BJ (cell line): ENCODE measurements around the gene SCRG1. TPM values are rescaled to one million over a fixed set of nuclear protein-coding genes. Genes with fewer than 3 reads are reported as not detected.

Experiments used
- CTCF ChIA-PET: fragments of 350-600 bp; formaldehyde crosslinking; extraction: SDS; loops from one replicate; lab custom pipeline; 2021; ENCODE audit warnings: antibody characterized with exemption, inconsistent platforms; lab: Yijun Ruan, JAX
- POLR2A ChIA-PET: fragments of 300-600 bp; sonication (Branson Sonifier 250); formaldehyde crosslinking; extraction: SDS; loops from one replicate; lab custom pipeline; 2021; ENCODE audit warnings: antibody characterized with exemption; lab: Charles Lee
- DNase-seq: peaks from one replicate; pipeline ENCODE4 v3.0.0-alpha.2; 2011; ENCODE audit warnings: low read depth
- H3K27me3 ChIP-seq: 2 replicates; pipeline ENCODE4 v1.6.0; 2011; ENCODE audit warnings: low read length; ENCODE audit not compliant: control insufficient read depth, insufficient read depth
- H3K36me3 ChIP-seq: 2 replicates; pipeline ENCODE4 v1.5.1; 2011; ENCODE audit warnings: low read length; ENCODE audit not compliant: control insufficient read depth, insufficient read depth
- H3K4me3 ChIP-seq: 2 replicates; pipeline ENCODE4 v1.5.1; 2011; ENCODE audit warnings: low read depth, mild to moderate bottlenecking, control low read depth, low read length
- polyA plus RNA-seq: library from polyadenylated mRNA; depleted of rRNA; stranded (reverse); fragments of >200 nt; gene quantifications from 2 replicates; pipeline ENCODE4 v1.2.3, GENCODE V29; 2011
- TF ChIP-seq, protein P1 (sequence below): IDR thresholded peaks from 2 replicates; pipeline ENCODE4 v1.5.1; 2011; ENCODE audit warnings: low read depth, mild to moderate bottlenecking, control low read depth, inconsistent platforms, low read length, moderate library complexity; ENCODE audit not compliant: insufficient read depth

The SCRG1 gene
- polyA plus RNA-seq, 1 experiment: 0.47 TPM

DNA sequence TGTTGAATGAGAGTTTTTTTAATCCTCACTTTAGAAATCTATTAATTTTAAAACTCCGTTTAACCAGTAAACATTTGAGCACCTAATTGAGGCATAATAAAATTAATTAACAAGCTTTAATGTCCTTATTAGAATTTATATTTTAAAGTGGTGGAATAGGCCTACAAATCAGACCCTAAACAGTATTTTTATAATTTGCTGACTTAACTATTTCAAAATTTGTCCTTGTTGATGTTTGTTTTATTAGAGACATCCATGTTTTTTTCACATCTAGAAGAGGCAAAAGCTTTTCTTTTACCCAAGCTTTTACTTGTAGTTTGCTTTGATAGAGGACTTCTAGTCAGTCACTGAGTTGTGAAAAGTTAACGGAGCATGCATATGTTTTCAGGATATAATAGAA, 24.3 kb downstream of the SCRG1 start:
- Histone ChIP-seq H3K27me3 (no peaks in the 10 kb centered on the region), H3K36me3 (no peaks in the 10 kb centered on the region), H3K4me3 (no peak overlapping the region)
- TF ChIP-seq, protein P1, sequence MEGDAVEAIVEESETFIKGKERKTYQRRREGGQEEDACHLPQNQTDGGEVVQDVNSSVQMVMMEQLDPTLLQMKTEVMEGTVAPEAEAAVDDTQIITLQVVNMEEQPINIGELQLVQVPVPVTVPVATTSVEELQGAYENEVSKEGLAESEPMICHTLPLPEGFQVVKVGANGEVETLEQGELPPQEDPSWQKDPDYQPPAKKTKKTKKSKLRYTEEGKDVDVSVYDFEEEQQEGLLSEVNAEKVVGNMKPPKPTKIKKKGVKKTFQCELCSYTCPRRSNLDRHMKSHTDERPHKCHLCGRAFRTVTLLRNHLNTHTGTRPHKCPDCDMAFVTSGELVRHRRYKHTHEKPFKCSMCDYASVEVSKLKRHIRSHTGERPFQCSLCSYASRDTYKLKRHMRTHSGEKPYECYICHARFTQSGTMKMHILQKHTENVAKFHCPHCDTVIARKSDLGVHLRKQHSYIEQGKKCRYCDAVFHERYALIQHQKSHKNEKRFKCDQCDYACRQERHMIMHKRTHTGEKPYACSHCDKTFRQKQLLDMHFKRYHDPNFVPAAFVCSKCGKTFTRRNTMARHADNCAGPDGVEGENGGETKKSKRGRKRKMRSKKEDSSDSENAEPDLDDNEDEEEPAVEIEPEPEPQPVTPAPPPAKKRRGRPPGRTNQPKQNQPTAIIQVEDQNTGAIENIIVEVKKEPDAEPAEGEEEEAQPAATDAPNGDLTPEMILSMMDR: no peak
- ChIA-PET POLR2A (interaction anchor here (0.6 kb wide), 1 partner anchor 25 kb away, joined by 4 read pairs; no protein-coding TSS in a partner anchor), CTCF (interaction anchor here (0.9 to 1.4 kb wide), 3 partner anchors 10 to 55 kb away, joined by 3 to 6 read pairs (median 3); no protein-coding TSS in a partner anchor)
- DNase-seq: no peak

DNA sequence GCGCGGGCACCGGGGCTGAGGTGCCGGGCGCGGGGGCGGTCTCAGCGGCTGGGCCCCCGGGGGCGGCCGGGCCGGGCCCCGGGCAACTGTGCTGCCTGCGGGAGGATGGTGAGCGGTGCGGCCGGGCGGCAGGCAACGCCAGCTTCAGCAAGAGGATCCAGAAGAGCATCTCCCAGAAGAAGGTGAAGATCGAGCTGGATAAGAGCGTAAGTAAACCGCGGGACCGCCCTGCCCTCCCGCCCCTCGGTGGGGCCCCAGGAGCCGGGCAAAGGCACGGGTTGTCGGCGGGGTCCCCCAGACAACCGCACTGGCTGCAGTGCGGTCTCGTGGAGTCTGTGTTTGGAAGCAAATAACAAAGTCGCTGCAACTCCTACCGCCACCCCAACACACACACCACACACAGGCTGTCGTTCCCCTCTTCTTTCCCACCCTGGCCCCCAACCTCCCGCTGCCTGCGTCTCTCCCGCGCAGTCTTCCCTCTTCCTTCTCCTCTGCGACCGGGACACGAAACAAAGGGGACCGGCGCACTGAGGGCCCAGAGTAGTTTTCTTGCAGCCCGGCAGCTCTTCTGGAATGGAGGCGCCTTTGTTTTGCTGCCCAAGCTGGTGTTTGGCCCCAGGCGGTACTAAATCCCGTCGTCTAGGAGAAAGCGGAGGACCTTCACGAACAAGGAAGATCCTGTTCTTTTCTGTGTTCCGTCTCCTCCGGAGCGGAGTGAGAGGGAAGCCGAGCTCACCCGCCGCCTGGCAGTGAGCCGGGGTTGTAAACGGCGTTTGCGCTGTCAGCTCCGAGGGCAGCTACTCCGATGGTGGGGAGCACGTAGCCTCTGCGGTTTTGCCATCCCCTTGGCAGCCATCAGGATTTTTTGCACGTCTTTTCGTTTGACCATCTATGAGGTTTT, 27.4 kb downstream of the SCRG1 start:
- CTCF ChIA-PET: interaction anchor here (0.8 to 2.1 kb wide), 9 partner anchors 11 to 123 kb away, joined by 3 to 6 read pairs (median 3); no protein-coding TSS in a partner anchor
- TF ChIP-seq, protein P1: 0 out of 2 replicates have a peak, but pooled peaks have one; percentile 4

DNA sequence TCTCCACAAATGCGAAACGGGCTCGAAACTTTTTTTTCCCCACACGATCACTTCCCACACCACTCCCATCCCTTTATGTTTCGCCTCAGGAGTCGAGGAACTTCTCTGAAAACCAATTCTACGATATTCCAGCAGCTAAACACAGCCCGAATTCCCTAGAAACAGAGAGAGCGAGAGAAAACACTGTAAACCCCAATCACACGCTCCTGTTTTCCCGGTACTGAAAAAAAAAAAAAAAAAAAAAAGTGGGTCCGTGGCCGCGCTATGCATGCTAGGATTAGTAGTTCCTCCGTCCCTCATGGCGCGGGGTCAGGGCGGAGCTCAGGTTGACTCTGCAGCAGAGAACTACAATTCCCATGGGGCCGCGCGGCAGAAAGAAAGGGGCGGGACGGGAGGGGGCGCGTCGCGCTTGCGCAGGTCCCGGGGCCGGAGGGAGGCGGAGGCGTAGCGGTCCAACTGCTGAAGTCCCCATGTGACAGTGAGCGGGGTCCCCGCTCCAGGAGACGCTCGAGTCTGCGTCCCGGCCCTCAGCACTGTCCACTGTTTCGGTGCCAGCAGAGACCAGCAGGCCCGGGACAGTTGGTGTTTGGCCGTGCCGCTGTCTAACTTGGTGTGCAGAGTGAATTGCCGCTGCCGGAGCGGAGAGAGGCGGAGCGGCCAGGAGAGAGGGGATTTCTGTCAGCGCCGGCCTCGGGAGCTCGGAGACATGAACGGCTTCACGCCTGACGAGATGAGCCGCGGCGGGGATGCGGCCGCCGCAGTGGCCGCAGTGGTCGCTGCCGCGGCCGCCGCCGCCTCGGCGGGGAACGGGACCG, 28.2 kb downstream of the SCRG1 start, which contains the start of gene SAP30:
SAP30 (plus strand) TSS at position 478 of the 815 bp plus-strand sequence; CDS start at position 707, 229 bp downstream.
- no peaks in the 10 kb centered on the region for H3K36me3 ChIP-seq
- H3K27me3 ChIP-seq: no peaks in the 10 kb centered on the region
- peak; percentile 89 for DNase-seq
- TF ChIP-seq, protein P1: no peak
- CTCF ChIA-PET: interaction anchor here (1.0 to 4.0 kb wide), 6 partner anchors 8 to 123 kb away, joined by 3 to 11 read pairs (median 6); no protein-coding TSS in a partner anchor
- H3K4me3 ChIP-seq: peak within 1 kb of the TSS; percentile 88
- POLR2A ChIA-PET: interaction anchor here (0.5 to 2.2 kb wide), 7 partner anchors 10 to 49 kb away, joined by 3 to 21 read pairs (median 7); partner anchors contain the start of gene HMGB2

More for the DNA sequence above, 27.4 kb downstream of the SCRG1 start:
- POLR2A ChIA-PET: interaction anchor here (0.6 to 2.2 kb wide), 6 partner anchors 13 to 91 kb away, joined by 3 to 21 read pairs (median 4); partner anchors contain the start of gene HMGB2
- H3K4me3 ChIP-seq: peak overlapping the region; percentile 88
- no peaks in the 10 kb centered on the region for H3K27me3 ChIP-seq
- no peak for DNase-seq
- no peaks in the 10 kb centered on the region for H3K36me3 ChIP-seq

DNA sequence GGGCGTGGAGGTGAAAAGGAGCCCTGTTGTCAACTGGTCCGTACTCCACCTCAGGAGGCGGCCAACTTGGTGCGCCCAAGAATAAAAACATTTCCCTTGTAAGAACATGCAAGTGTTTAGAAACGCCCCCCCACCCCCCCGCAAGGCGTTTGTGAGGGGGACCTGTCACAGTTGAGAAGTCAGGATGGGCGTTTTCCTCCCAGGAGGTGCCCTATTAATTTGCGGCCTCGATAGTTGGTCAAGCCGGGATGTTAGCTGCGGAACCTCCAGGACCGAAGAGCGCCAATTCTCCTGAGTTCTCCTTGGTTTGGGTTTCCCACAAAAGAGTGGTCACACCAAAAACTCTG, 28.8 kb downstream of the SCRG1 start:
- TF ChIP-seq, protein P1: no peak
- ChIA-PET CTCF (interaction anchor here (0.9 to 4.0 kb wide), 6 partner anchors 8 to 51 kb away, joined by 3 to 11 read pairs (median 4); no protein-coding TSS in a partner anchor), POLR2A (interaction anchor here (0.5 to 2.2 kb wide), 4 partner anchors 9 to 36 kb away, joined by 3 to 19 read pairs (median 5); partner anchors contain the start of gene HMGB2)
- no peak for DNase-seq
- Histone ChIP-seq H3K36me3 (no peaks in the 10 kb centered on the region), H3K4me3 (peak overlapping the region; percentile 59), H3K27me3 (no peaks in the 10 kb centered on the region)
